Neural progenitor cell (in vitro differentiated cells): ENCODE measurements around the gene MRM2. TPM values are rescaled to one million over a fixed set of nuclear protein-coding genes. Genes with fewer than 3 reads are reported as not detected.

ENCODE experiments used
- DNase-seq: peaks from one replicate; pipeline ENCODE4 v3.0.0-alpha.2; 2016; ENCODE audit warnings: low spot score
- H2AFZ ChIP-seq: fragments of 200-600 bp; sonication (generic); replicated peaks from 2 replicates; pipeline ENCODE4 v1.6.1; 2016; ENCODE audit warnings: antibody characterized with exemption
- H3F3A ChIP-seq: fragments of 200-600 bp; sonication (generic); 2 replicates; pipeline ENCODE4 v1.6.1; 2016; ENCODE audit warnings: antibody characterized with exemption, low read depth
- H3K27ac ChIP-seq: fragments of 200-600 bp; sonication (generic); 2 replicates; pipeline ENCODE4 v1.5.1; 2016; ENCODE audit warnings: mild to moderate bottlenecking
- H3K27me3 ChIP-seq: fragments of 200-600 bp; sonication (generic); 2 replicates; pipeline ENCODE4 v1.6.1; 2016; ENCODE audit warnings: mild to moderate bottlenecking, moderate library complexity
- H3K36me3 ChIP-seq: fragments of 200-600 bp; sonication (generic); 2 replicates; pipeline ENCODE4 v1.5.1; 2016
- H3K4me1 ChIP-seq: fragments of 200-600 bp; sonication (generic); 2 replicates; pipeline ENCODE4 v1.6.1; 2016; ENCODE audit warnings: mixed run types
- H3K4me2 ChIP-seq: fragments of 200-600 bp; sonication (generic); 2 replicates; pipeline ENCODE4 v1.6.1; 2016
- H3K4me3 ChIP-seq: fragments of 200-600 bp; sonication (generic); 2 replicates; pipeline ENCODE4 v1.5.1; 2016
- H3K79me2 ChIP-seq: fragments of 200-600 bp; sonication (generic); 2 replicates; pipeline ENCODE4 v1.6.1; 2016; ENCODE audit warnings: low read depth
- H3K9ac ChIP-seq: fragments of 200-600 bp; sonication (generic); 2 replicates; pipeline ENCODE4 v1.6.1; 2016
- H3K9me3 ChIP-seq: fragments of 200-600 bp; sonication (generic); 2 replicates; pipeline ENCODE4 v1.5.1; 2016; ENCODE audit warnings: low read depth
- H4K20me1 ChIP-seq: fragments of 200-600 bp; sonication (generic); 2 replicates; pipeline ENCODE4 v1.6.1; 2016; ENCODE audit warnings: low read depth
- H3K27ac Mint-ChIP-seq: 3 replicates; pipeline ENCODE4 v1.8.0; 2021; ENCODE audit warnings: mixed read lengths
- H3K27me3 Mint-ChIP-seq: 2 replicates; pipeline ENCODE4 v1.8.0; 2022; ENCODE audit warnings: low read depth, mild to moderate bottlenecking, inconsistent platforms, moderate library complexity, mixed read lengths; ENCODE audit not compliant: insufficient read depth
- H3K36me3 Mint-ChIP-seq: 3 replicates; pipeline ENCODE4 v1.8.0; 2021; ENCODE audit warnings: mixed read lengths
- H3K4me1 Mint-ChIP-seq: 3 replicates; pipeline ENCODE4 v1.8.0; 2021; ENCODE audit warnings: mixed read lengths
- H3K4me3 Mint-ChIP-seq: 3 replicates; pipeline ENCODE4 v1.8.0; 2021; ENCODE audit warnings: mild to moderate bottlenecking, moderate library complexity, mixed read lengths
- H3K9me3 Mint-ChIP-seq: 3 replicates; pipeline ENCODE4 v1.8.0; 2020; ENCODE audit warnings: mixed read lengths
- CTCF ChIP-seq: fragments of 200-600 bp; sonication (generic); IDR thresholded peaks from 2 replicates; pipeline ENCODE4 v1.5.1; 2017; ENCODE audit warnings: antibody characterized with exemption, mild to moderate bottlenecking
- EZH2 ChIP-seq: fragments of 200-600 bp; sonication (generic); IDR thresholded peaks from 2 replicates; pipeline ENCODE4 v1.6.1; 2017; ENCODE audit warnings: antibody characterized with exemption, mild to moderate bottlenecking, moderate library complexity
- EZH2phosphoT487 ChIP-seq: fragments of 200-600 bp; sonication (generic); IDR thresholded peaks from 2 replicates; pipeline ENCODE4 v1.6.1; 2017; ENCODE audit warnings: antibody characterized with exemption
- total RNA-seq: library from RNA; depleted of rRNA; stranded (reverse); fragments of >200 nt; gene quantifications from 2 replicates; pipeline ENCODE4 v1.2.3, GENCODE V29; 2015; ENCODE audit warnings: low replicate concordance

MRM2 gene
- total RNA-seq, 1 donor from 2014 or later, result 34.3 TPM

GRCh38 chr7:2249744-2250323, 7.8 kb upstream of the MRM2 start:
- Histone ChIP-seq H3K4me2 (no peak overlapping the region), H3K36me3 (no peaks in the 10 kb centered on the region), H2AFZ (no peak overlapping the region), H3K27me3 (no peaks in the 10 kb centered on the region), H3K79me2 (no peaks in the 10 kb centered on the region), H3K9me3 (no peaks in the 10 kb centered on the region), H3K4me1 (peaks cover 7% of the 10 kb centered on the region), H3F3A (peaks cover 16% of the 10 kb centered on the region), H3K27ac (no peak overlapping the region), H4K20me1 (no peaks in the 10 kb centered on the region), H3K9ac (no peak overlapping the region), H3K4me3 (no peak overlapping the region)
- H3K27ac Mint-ChIP-seq, result no peak overlapping the region
- H3K36me3 Mint-ChIP-seq, result peaks cover 4% of the 10 kb centered on the region
- TF ChIP-seq EZH2phosphoT487 (no peak), CTCF (no peak), EZH2 (no peak)
- no peak for DNase-seq
- H3K4me3 Mint-ChIP-seq, result no peak overlapping the region
- no peaks in the 10 kb centered on the region for H3K9me3 Mint-ChIP-seq
- H3K4me1 Mint-ChIP-seq, result peaks cover 24% of the 10 kb centered on the region
- peaks cover 8% of the 10 kb centered on the region for H3K27me3 Mint-ChIP-seq

- H3K9me3 ChIP-seq, result no peaks in the 10 kb centered on the region
- peaks cover 8% of the 10 kb centered on the region for H3K27me3 Mint-ChIP-seq
- H4K20me1 ChIP-seq, result no peaks in the 10 kb centered on the region
- no peak overlapping the region for H2AFZ ChIP-seq
- no peaks in the 10 kb centered on the region for H3K9me3 Mint-ChIP-seq
- peaks cover 4% of the 10 kb centered on the region for H3K36me3 Mint-ChIP-seq
- no peak overlapping the region for H3K9ac ChIP-seq
- no peaks in the 10 kb centered on the region for H3K79me2 ChIP-seq
- H3K27ac Mint-ChIP-seq, result no peak overlapping the region
- peaks cover 24% of the 10 kb centered on the region for H3K4me1 Mint-ChIP-seq
- H3K4me1 ChIP-seq, result peaks cover 7% of the 10 kb centered on the region
- no peaks in the 10 kb centered on the region for H3K36me3 ChIP-seq
- H3K4me2 ChIP-seq, result no peak overlapping the region
- H3K4me3 Mint-ChIP-seq, result no peak overlapping the region
- no peak overlapping the region for H3K4me3 ChIP-seq
- H3K27ac ChIP-seq, result no peak overlapping the region
- H3K27me3 ChIP-seq, result no peaks in the 10 kb centered on the region
- no peak for DNase-seq
- TF ChIP-seq EZH2phosphoT487, result no peak
- TF ChIP-seq CTCF, result no peak
- no peak for TF ChIP-seq EZH2
- peaks cover 16% of the 10 kb centered on the region for H3F3A ChIP-seq
Measured at GRCh38 chr7:2248984-2249694, 7.1 kb upstream of the MRM2 start.

GRCh38 chr7:2247141-2247995, 5.4 kb upstream of the MRM2 start:
- Histone ChIP-seq H3K27ac (no peak overlapping the region), H3K4me2 (peak overlapping the region; percentile 60)

More at GRCh38 chr7:2247141-2247995, 5.4 kb upstream of the MRM2 start:
- peaks cover 17% of the 10 kb centered on the region for H3K79me2 ChIP-seq
- H3K36me3 ChIP-seq, result no peaks in the 10 kb centered on the region
- H2AFZ ChIP-seq, result peak overlapping the region; percentile 22
- no peak overlapping the region for H3K4me3 ChIP-seq
- Mint-ChIP-seq H3K36me3 (peaks cover 4% of the 10 kb centered on the region), H3K27me3 (peaks cover 5% of the 10 kb centered on the region), H3K27ac (no peak overlapping the region), H3K4me1 (peaks cover 27% of the 10 kb centered on the region), H3K4me3 (no peak overlapping the region), H3K9me3 (no peaks in the 10 kb centered on the region)
- H3K9ac ChIP-seq, result no peak overlapping the region
- DNase-seq, result peak; percentile 84
- no peaks in the 10 kb centered on the region for H3K27me3 ChIP-seq
- peaks cover 13% of the 10 kb centered on the region for H3K4me1 ChIP-seq
- H3F3A ChIP-seq, result peaks cover 16% of the 10 kb centered on the region
- no peaks in the 10 kb centered on the region for H4K20me1 ChIP-seq
- TF ChIP-seq EZH2 (no peak), EZH2phosphoT487 (no peak), CTCF (peak; percentile 82)
- no peaks in the 10 kb centered on the region for H3K9me3 ChIP-seq
